Keratinocyte (primary cell): ENCODE measurements around the gene SIM2. TPM values are rescaled to one million over a fixed set of nuclear protein-coding genes. Genes with fewer than 3 reads are reported as not detected.

Experiments used
- DNase-seq: peaks from one replicate; pipeline ENCODE4 v3.0.0-alpha.2; 2011; ENCODE audit warnings: low read depth, missing footprints, low spot score
- FAIRE-seq: peaks from 2 replicates; lab custom pipeline; 2011; peaks lifted over from hg19 to GRCh38; lab: Jason Lieb, UNC
- H2AFZ ChIP-seq: 2 replicates; pipeline ENCODE4 v1.6.0; 2012; ENCODE audit warnings: low read length, control low read depth, inconsistent platforms; ENCODE audit not compliant: control insufficient read depth
- H3K27ac ChIP-seq: 2 replicates; pipeline ENCODE4 v1.5.1; 2011; ENCODE audit warnings: low read length; ENCODE audit not compliant: control insufficient read depth, insufficient read depth
- H3K27me3 ChIP-seq: 3 replicates; pipeline ENCODE4 v1.6.0; 2011; ENCODE audit warnings: low read length; ENCODE audit not compliant: control insufficient read depth, insufficient read depth; ENCODE audit errors: extremely low read depth
- H3K36me3 ChIP-seq, 2 experiments: 2 replicates in 1 of 2; 3 replicates in 1 of 2; pipeline ENCODE4 v1.5.1; 2011; ENCODE audit warnings: low read length in 2 of 2, mild to moderate bottlenecking in 1 of 2; ENCODE audit not compliant: control insufficient read depth in 2 of 2, insufficient read depth in 2 of 2; ENCODE audit errors: extremely low read depth in 1 of 2
- H3K4me1 ChIP-seq: 3 replicates; pipeline ENCODE4 v1.5.1; 2011; ENCODE audit warnings: low read length; ENCODE audit not compliant: control insufficient read depth, insufficient read depth; ENCODE audit errors: extremely low read depth
- H3K4me2 ChIP-seq: 3 replicates; pipeline ENCODE4 v1.6.0; 2011; ENCODE audit warnings: low read depth, low read length; ENCODE audit not compliant: control insufficient read depth, insufficient read depth; ENCODE audit errors: extremely low read depth
- H3K4me3 ChIP-seq, 3 experiments: fragments of 200-600 bp in 1 of 3; sonication (generic) in 1 of 3; 2 replicates in 2 of 3; 3 replicates in 1 of 3; pipeline ENCODE4 v1.5.1; 2011 to 2016; ENCODE audit warnings: low read length in 3 of 3, mild to moderate bottlenecking in 3 of 3, control low read depth in 2 of 3, inconsistent platforms in 1 of 3, low read depth in 1 of 3, mixed read lengths in 1 of 3, mixed run types in 1 of 3, moderate library complexity in 1 of 3; ENCODE audit not compliant: control insufficient read depth in 2 of 3, insufficient read depth in 2 of 3; ENCODE audit errors: extremely low read depth in 1 of 3
- H3K79me2 ChIP-seq: 2 replicates; pipeline ENCODE4 v1.6.0; 2012; ENCODE audit warnings: low read length; ENCODE audit not compliant: control insufficient read depth, insufficient read depth
- H3K9ac ChIP-seq: 3 replicates; pipeline ENCODE4 v1.6.0; 2011; ENCODE audit warnings: low read length; ENCODE audit not compliant: control insufficient read depth, insufficient read depth; ENCODE audit errors: extremely low read depth
- H3K9me1 ChIP-seq: 3 replicates; pipeline ENCODE4 v1.6.0; 2011; ENCODE audit warnings: low read length; ENCODE audit not compliant: control insufficient read depth, insufficient read depth; ENCODE audit errors: extremely low read depth
- H3K9me3 ChIP-seq: 2 replicates; pipeline ENCODE4 v1.5.1; 2012; ENCODE audit warnings: low read depth, low read length; ENCODE audit not compliant: control insufficient read depth
- H4K20me1 ChIP-seq: 3 replicates; pipeline ENCODE4 v1.6.0; 2011; ENCODE audit warnings: low read length; ENCODE audit not compliant: control insufficient read depth, insufficient read depth; ENCODE audit errors: extremely low read depth
- EZH2 ChIP-seq: IDR thresholded peaks from one replicate; pipeline ENCODE4 v1.6.1; 2012; ENCODE audit warnings: inconsistent platforms, mild to moderate bottlenecking, low read length, moderate library complexity
- dilution Hi-C: fragments of 300-500 bp; cut with MboI; formaldehyde crosslinking; loops from one replicate; pipeline ENCODE4 v1.7.0; 2020; ENCODE audit warnings: low sequenced_read_pairs; ENCODE audit not compliant: extremely low pct_ligation_motif_present
- polyA plus RNA-seq, 5 experiments: library from polyadenylated mRNA; depleted of rRNA in 3 of 5; stranded (reverse) in 3 of 5; stranded (forward) in 1 of 5; unstranded in 1 of 5; fragments of >200 nt; gene quantifications; 1 replicate in 1 of 5; 2 replicates in 3 of 5; 3 replicates in 1 of 5; pipeline versions ENCODE4 v1.2.1 to v1.2.3, GENCODE V29; 2011 to 2012; ENCODE audit warnings: missing spikeins in 2 of 5, low read depth in 1 of 5, low replicate concordance in 1 of 5
- TF ChIP-seq, protein P1 (sequence below), 3 experiments: IDR thresholded peaks in 1 of 3; conservative IDR thresholded peaks in 1 of 3; optimal IDR thresholded peaks in 1 of 3; 2 replicates in 2 of 3; 3 replicates in 1 of 3; pipeline versions ENCODE3 to v1.5.1; 2011; ENCODE audit warnings: low read length in 3 of 3, mild to moderate bottlenecking in 3 of 3, moderate library complexity in 2 of 3, control low read depth in 1 of 3, inconsistent platforms in 1 of 3; ENCODE audit not compliant: insufficient read depth in 2 of 3; ENCODE audit errors: extremely low read depth in 1 of 3

SIM2 gene
- polyA plus RNA-seq, 1 donor (not counting 4 experiments of a cell fraction or from before 2014, with no cell fraction given), result 0.05 TPM

DNA sequence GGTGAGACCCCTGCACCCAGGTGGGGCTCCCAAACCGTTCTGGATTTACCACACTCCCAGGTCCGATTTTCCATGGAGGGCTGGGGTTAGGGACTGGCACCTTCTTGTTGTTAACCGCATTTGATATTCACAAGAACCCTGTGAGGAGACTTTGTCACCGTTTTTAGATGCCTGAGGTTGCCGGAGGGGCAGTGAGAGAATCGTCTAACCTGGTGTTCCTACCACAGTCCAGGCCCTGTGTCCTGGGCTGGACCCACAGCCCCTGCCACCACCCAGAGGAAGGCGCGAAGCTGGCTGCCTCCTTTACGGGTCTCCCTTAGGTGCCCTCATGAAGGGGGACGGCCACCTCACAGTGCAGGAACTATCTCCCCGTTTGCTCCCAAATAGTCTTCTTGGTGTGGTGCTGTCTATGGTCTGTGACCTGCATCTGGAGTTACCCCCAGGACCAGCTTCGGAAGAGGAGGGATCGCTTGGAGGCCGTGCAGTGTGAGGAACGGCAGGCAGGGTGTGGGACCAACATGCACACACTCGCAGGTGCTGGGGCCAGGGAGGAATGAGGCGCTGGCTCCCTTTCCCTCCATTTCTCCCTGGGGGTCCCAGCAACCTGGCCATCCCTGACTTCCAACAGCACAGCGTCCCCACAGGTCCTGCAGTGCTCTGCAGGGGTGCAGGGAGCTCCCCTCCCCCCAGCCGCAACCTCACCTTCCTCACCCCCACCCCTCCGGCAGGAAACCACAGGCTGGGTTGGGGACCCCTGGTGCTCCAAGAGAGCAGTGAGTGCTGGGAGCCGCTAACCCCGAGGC, 7.0 kb downstream of the SIM2 start:
- H4K20me1 ChIP-seq, result peaks cover 15% of the 10 kb centered on the region
- no peaks in the 10 kb centered on the region for H3K9me3 ChIP-seq
- no peak for FAIRE-seq
- H3K79me2 ChIP-seq, result no peaks in the 10 kb centered on the region
- no peak for DNase-seq
- TF ChIP-seq, protein P1, sequence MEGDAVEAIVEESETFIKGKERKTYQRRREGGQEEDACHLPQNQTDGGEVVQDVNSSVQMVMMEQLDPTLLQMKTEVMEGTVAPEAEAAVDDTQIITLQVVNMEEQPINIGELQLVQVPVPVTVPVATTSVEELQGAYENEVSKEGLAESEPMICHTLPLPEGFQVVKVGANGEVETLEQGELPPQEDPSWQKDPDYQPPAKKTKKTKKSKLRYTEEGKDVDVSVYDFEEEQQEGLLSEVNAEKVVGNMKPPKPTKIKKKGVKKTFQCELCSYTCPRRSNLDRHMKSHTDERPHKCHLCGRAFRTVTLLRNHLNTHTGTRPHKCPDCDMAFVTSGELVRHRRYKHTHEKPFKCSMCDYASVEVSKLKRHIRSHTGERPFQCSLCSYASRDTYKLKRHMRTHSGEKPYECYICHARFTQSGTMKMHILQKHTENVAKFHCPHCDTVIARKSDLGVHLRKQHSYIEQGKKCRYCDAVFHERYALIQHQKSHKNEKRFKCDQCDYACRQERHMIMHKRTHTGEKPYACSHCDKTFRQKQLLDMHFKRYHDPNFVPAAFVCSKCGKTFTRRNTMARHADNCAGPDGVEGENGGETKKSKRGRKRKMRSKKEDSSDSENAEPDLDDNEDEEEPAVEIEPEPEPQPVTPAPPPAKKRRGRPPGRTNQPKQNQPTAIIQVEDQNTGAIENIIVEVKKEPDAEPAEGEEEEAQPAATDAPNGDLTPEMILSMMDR (optimal IDR thresholded peaks at IDR 0.05 in 1 of 3, IDR thresholded peaks at IDR 0.05 in 1 of 3, conservative IDR thresholded peaks at IDR 0.05 in 1 of 3; ENCODE audit: extremely low read depth in 1 of 3, insufficient read depth in 2 of 3, low read length in 3 of 3), result peak in 1 of 3 experiments; percentile 19
- TF ChIP-seq EZH2, result peak; percentile 98
- H3K4me2 ChIP-seq, result no peak overlapping the region
- no peaks in the 10 kb centered on the region for H3K36me3 ChIP-seq
- H3K27me3 ChIP-seq, result peaks cover 100% of the 10 kb centered on the region
- H2AFZ ChIP-seq, result no peak overlapping the region
- peaks cover 13% of the 10 kb centered on the region for H3K4me1 ChIP-seq
- H3K4me3 ChIP-seq, result no peak overlapping the region
- no peak overlapping the region for H3K27ac ChIP-seq
- no peaks in the 10 kb centered on the region for H3K9me1 ChIP-seq
- dilution Hi-C loops, result no loop called here
- no peak overlapping the region for H3K9ac ChIP-seq

DNA sequence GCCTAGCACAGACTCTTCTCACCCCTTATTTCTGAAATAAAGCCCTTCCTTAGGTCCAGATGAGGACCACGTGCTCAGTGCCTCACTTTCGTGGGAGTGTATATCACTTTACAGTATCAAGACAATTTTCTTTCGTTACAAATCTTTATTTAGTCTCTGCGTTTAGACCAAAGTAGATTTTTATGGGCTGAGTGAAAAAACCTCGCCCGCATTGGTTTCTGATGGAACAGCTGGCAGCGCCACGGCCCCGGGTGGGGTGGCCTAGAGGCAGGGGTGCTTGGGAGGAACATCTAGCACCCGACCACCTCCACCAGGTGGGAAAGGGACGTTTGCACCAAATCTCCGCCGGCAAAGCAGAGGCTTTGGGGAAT, 7.6 kb downstream of the SIM2 start:
- no peak overlapping the region for H3K9ac ChIP-seq
- no peaks in the 10 kb centered on the region for H3K79me2 ChIP-seq
- peaks cover 9% of the 10 kb centered on the region for H3K4me1 ChIP-seq
- H3K27me3 ChIP-seq, result peaks cover 99% of the 10 kb centered on the region
- DNase-seq (no peak), FAIRE-seq (no peak)
- H2AFZ ChIP-seq, result no peak overlapping the region
- no peak overlapping the region for H3K27ac ChIP-seq
- H3K4me3 ChIP-seq, result no peak overlapping the region
- peaks cover 15% of the 10 kb centered on the region for H4K20me1 ChIP-seq
- H3K4me2 ChIP-seq, result no peak overlapping the region
- H3K36me3 ChIP-seq, result no peaks in the 10 kb centered on the region
- dilution Hi-C loops, result no loop called here
- no peaks in the 10 kb centered on the region for H3K9me1 ChIP-seq
- TF ChIP-seq, protein P1 (optimal IDR thresholded peaks at IDR 0.05 in 1 of 3, IDR thresholded peaks at IDR 0.05 in 1 of 3, conservative IDR thresholded peaks at IDR 0.05 in 1 of 3; ENCODE audit: extremely low read depth in 1 of 3, insufficient read depth in 2 of 3, low read length in 3 of 3), result no peak
- TF ChIP-seq EZH2, result no peak
- H3K9me3 ChIP-seq, result no peaks in the 10 kb centered on the region
